Activated CD8-positive, alpha-beta memory T cell treated with anti-CD3 and anti-CD28 coated beads, Interleukin-2, amount 10 ng/mL, durations not matched to agents 7 days and 5 days (primary cell): ENCODE measurements around the gene ZMYND8. TPM values are rescaled to one million over a fixed set of nuclear protein-coding genes. Genes with fewer than 3 reads are reported as not detected.

ENCODE experiments used
- ATAC-seq: fragments of 150-1000 bp; cut with Tn5 transposase; one replicate; pipeline ENCODE4 v1.10.0; 2021; ENCODE audit warnings: moderate library complexity
- CTCF ChIA-PET: fragments of 350-600 bp; sonication (Branson Sonifier 250); formaldehyde crosslinking; loops from one replicate; lab custom pipeline; 2021; ENCODE audit warnings: antibody characterized with exemption; lab: Charles Lee
- DNase-seq: peaks from one replicate; pipeline ENCODE4 v3.0.0-alpha.2; 2020
- H3K27ac Mint-ChIP-seq: one replicate; pipeline ENCODE4 v1.8.0; 2021; ENCODE audit warnings: mild to moderate bottlenecking, mixed read lengths
- H3K27me3 Mint-ChIP-seq: one replicate; pipeline ENCODE4 v1.8.0; 2021; ENCODE audit warnings: mixed read lengths
- H3K36me3 Mint-ChIP-seq: one replicate; pipeline ENCODE4 v1.8.0; 2021; ENCODE audit warnings: mild to moderate bottlenecking, mixed read lengths
- H3K4me1 Mint-ChIP-seq: one replicate; pipeline ENCODE4 v1.8.0; 2021; ENCODE audit warnings: mixed read lengths
- H3K4me3 Mint-ChIP-seq: one replicate; pipeline ENCODE4 v1.8.0; 2021; ENCODE audit warnings: mild to moderate bottlenecking, moderate library complexity, mixed read lengths
- H3K9me3 Mint-ChIP-seq: one replicate; pipeline ENCODE4 v1.8.0; 2022; ENCODE audit warnings: low read depth, mixed read lengths
- total RNA-seq, 2 experiments: library from RNA; stranded (reverse); gene quantifications; one replicate each; pipeline ENCODE4 v1.2.3, GENCODE V29; 2021

Gene ZMYND8
- total RNA-seq, 2 experiments from 2014 or later, result 39.4 to 45.2 TPM

DNA sequence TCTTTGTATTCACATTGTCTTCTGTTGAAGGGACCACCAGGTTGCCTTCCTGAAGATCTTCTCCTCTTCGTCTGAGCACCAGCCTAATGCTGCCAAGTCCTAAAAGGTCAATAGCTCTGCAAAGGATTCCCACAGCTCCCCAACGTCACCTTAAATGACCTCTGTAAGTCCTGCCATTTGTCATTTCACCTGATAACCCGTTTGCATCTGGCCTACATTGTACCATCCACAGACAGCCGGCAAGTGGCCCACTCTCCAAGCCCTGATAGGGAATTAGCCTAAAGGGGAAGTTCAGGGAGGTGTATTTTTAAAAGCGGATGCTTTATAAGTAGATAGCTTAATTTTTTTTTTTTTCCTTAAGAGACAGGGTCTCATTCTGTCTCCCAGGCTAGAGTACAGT, 127.8 kb downstream of the ZMYND8 start:
- H3K27ac Mint-ChIP-seq, result no peak overlapping the region
- H3K4me1 Mint-ChIP-seq, result no peaks in the 10 kb centered on the region
- no peak for ATAC-seq
- H3K36me3 Mint-ChIP-seq, result peaks cover 32% of the 10 kb centered on the region
- CTCF ChIA-PET, result interaction anchor here (0.8 to 4.2 kb wide), 4 partner anchors 9 to 155 kb away, joined by 3 to 18 read pairs (median 3); no protein-coding TSS in a partner anchor
- DNase-seq, result no peak
- no peaks in the 10 kb centered on the region for H3K9me3 Mint-ChIP-seq
- no peaks in the 10 kb centered on the region for H3K27me3 Mint-ChIP-seq
- no peak overlapping the region for H3K4me3 Mint-ChIP-seq

DNA sequence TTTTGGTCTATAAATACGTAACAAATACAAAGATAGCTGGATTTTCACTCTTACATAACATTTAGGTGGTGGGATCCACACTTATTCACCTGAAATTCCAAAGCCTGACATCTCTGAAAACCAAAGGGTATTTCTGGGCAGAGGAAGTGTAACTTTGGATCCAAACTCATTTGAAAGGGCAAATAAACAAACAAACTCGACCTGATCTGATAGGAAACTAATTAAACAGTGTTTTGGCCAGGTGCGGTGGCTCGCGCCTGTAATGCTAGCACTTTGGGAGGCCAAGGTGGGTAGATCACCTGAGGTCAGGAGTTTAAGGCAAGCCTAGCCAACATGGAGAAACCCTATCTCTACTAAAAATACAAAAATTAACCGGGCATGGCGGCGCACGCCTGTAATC, 128.9 kb downstream of the ZMYND8 start:
- Mint-ChIP-seq H3K4me1 (peaks cover 2% of the 10 kb centered on the region), H3K27me3 (no peaks in the 10 kb centered on the region), H3K4me3 (no peak overlapping the region), H3K9me3 (no peaks in the 10 kb centered on the region), H3K36me3 (peaks cover 34% of the 10 kb centered on the region), H3K27ac (no peak overlapping the region)
- ATAC-seq, result no peak
- CTCF ChIA-PET, result interaction anchor here (1.2 to 4.2 kb wide), 2 partner anchors 21 to 156 kb away, joined by 3 to 18 read pairs; no protein-coding TSS in a partner anchor
- DNase-seq, result no peak

DNA sequence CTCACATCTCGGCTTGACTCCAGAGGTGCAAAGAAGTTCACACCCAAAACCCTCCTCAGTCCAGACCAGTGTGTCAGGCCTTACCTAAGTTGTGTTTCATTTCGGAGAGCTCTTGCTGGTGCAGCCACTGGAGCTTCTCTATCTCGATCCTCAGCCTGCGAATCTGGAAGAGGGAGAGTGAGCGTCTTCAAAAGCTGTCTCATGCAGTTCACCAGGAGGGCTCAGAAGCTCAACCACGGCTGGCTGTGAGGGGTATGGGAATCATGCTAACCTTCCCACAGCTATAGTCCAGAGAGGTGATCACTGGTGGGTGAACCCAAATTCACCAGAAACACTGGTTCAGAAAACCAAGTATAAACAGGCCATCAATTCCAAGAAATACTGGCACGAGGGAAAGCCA, 129.4 kb downstream of the ZMYND8 start:
- Mint-ChIP-seq H3K36me3 (peaks cover 37% of the 10 kb centered on the region), H3K27me3 (no peaks in the 10 kb centered on the region), H3K9me3 (no peaks in the 10 kb centered on the region), H3K27ac (peak overlapping the region; percentile 35), H3K4me3 (no peak overlapping the region), H3K4me1 (peaks cover 4% of the 10 kb centered on the region)
- DNase-seq (no peak), ATAC-seq (no peak)
- CTCF ChIA-PET, result interaction anchor here (4.2 kb wide), 1 partner anchor 157 kb away, joined by 18 read pairs; no protein-coding TSS in a partner anchor

DNA sequence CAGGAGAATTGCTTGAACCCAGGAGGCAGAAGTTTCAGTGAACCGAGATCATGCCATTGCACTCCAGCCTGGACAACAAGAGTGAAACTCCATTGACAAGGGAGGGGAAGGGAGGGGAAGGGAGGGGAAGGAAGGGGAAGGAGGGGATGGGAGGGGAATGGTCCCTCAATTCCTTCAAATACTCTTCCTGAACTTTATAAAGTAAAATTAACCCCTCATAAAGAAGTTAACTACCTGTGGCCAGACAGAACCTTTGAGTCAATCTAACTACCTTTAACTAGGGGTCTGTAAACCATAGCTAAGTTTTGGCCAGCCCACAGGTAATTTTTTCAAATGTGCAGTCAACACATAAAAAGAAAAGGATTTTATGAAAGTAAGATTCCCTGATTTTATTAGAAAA, 131.0 kb downstream of the ZMYND8 start:
- H3K4me3 Mint-ChIP-seq, result no peak overlapping the region
- ATAC-seq (no peak), DNase-seq (no peak)
- no peak overlapping the region for H3K27ac Mint-ChIP-seq
- H3K27me3 Mint-ChIP-seq, result no peaks in the 10 kb centered on the region
- peaks cover 48% of the 10 kb centered on the region for H3K36me3 Mint-ChIP-seq
- peaks cover 8% of the 10 kb centered on the region for H3K4me1 Mint-ChIP-seq
- CTCF ChIA-PET, result interaction anchor here (3.2 kb wide), 1 partner anchor 158 kb away, joined by 16 read pairs; no protein-coding TSS in a partner anchor
- H3K9me3 Mint-ChIP-seq, result no peaks in the 10 kb centered on the region

DNA sequence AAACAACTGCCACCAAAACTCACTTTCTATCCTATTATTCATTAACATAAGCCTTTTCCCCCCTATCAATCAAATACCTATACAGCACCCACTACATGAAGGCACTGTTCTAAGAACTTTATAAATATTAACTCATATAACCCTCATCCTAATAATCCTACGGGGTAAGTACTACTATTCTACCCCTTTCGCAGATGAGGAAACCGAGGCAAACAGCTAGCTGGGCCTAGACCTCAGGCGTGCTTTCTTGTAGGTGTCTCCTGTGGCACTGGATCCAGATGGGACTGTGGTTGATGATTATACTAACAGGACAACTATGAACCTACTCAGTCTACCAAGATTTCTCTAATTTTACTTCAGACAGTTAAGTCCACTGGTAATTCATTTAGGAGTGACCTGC, 131.6 kb downstream of the ZMYND8 start:
- H3K27ac Mint-ChIP-seq, result no peak overlapping the region
- CTCF ChIA-PET, result interaction anchor here (1.7 to 3.2 kb wide), 2 partner anchors 29 to 158 kb away, joined by 4 to 16 read pairs; no protein-coding TSS in a partner anchor
- no peaks in the 10 kb centered on the region for H3K27me3 Mint-ChIP-seq

DNA sequence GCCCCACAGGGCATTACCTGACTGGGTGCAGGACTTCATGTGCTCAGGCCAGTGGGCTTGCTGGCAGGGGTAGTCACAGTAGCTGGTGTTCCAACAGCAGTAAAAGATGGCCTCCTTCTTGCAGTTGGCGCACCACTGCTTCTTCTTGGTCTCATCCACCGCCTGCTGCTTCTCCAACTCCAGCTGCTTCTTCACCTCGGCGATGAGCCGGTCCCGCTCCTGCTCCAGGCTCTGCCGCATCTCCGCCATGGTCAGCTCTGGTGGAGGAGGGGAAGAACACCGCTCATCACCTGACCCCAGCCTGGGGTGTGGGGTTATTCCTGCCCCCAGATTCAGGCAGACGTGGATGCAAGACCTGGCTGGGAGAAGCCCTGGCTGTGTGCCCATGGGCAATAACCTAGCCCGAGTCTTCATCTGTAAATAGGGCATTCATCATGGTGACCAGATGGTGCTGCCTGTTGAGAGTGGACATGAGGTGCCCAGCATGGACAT, 132.2 kb downstream of the ZMYND8 start:
- ATAC-seq (no peak), DNase-seq (no peak)
- Mint-ChIP-seq H3K27ac (no peak overlapping the region), H3K27me3 (no peaks in the 10 kb centered on the region), H3K4me3 (no peak overlapping the region), H3K4me1 (peaks cover 8% of the 10 kb centered on the region), H3K36me3 (peaks cover 54% of the 10 kb centered on the region), H3K9me3 (no peaks in the 10 kb centered on the region)
- CTCF ChIA-PET, result interaction anchor here (0.6 to 3.2 kb wide), 4 partner anchors 18 to 397 kb away, joined by 3 to 16 read pairs (median 4); no protein-coding TSS in a partner anchor

More for the DNA sequence above, 131.6 kb downstream of the ZMYND8 start:
- H3K4me3 Mint-ChIP-seq, result no peak overlapping the region
- peaks cover 8% of the 10 kb centered on the region for H3K4me1 Mint-ChIP-seq
- ATAC-seq, result no peak
- peaks cover 52% of the 10 kb centered on the region for H3K36me3 Mint-ChIP-seq
- DNase-seq, result no peak
- no peaks in the 10 kb centered on the region for H3K9me3 Mint-ChIP-seq

DNA sequence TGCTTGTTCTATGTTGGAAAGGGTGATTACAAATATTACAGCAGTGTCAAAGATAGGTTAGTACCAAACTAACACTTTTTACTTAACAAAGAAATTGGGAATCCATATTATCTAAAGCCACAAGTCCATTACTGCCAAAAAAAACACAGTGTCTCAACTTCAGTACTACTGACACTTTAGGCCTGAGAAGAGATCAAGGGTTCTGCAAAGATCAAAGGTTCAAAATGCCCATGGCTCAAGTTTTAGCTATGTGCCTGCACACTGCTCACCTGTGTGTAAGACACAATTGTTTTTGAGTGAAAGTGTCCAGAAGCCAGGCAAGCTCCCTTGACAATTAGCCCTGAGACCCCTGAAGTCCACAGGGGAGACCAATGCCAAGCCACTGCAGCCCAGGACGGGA, 132.6 kb downstream of the ZMYND8 start:
- H3K27ac Mint-ChIP-seq, result no peak overlapping the region
- CTCF ChIA-PET, result interaction anchor here (0.6 to 3.2 kb wide), 4 partner anchors 18 to 398 kb away, joined by 3 to 16 read pairs (median 4); no protein-coding TSS in a partner anchor
- no peaks in the 10 kb centered on the region for H3K27me3 Mint-ChIP-seq
- peaks cover 8% of the 10 kb centered on the region for H3K4me1 Mint-ChIP-seq
- ATAC-seq, result no peak
- no peak overlapping the region for H3K4me3 Mint-ChIP-seq
- H3K36me3 Mint-ChIP-seq, result peaks cover 54% of the 10 kb centered on the region
- no peak for DNase-seq
- no peaks in the 10 kb centered on the region for H3K9me3 Mint-ChIP-seq

DNA sequence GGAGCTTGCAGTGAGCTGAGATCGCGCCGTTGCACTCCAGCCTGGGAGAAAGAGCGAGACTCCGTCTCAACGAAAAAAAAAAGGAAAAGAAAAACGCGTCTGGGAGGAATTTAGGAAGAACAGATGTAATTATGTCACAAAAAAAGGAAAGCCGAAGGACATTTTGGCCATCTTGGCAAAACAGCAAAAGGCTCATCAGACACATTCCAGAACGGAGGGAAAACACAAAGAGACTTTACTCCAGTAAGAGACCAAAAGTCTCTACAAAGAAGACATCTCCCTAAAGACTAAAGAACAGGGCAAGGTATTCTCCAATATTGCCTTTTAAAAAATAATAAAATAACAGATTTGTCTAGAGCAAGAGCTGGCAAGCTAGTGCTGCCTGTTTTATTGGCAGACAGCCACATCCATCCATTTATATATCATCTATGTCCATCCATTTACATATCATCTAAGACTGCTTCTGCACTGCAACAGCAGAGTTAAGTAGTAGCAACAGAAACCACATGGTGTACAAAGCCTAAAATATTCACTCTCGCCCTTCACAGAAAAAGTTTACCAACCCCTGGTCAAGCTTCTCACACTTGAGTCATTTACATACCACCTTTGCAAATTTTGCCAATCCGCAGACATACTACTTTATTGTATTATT, 133.9 kb downstream of the ZMYND8 start:
- CTCF ChIA-PET, result interaction anchor here (3.2 kb wide), 1 partner anchor 161 kb away, joined by 16 read pairs; no protein-coding TSS in a partner anchor
- H3K27me3 Mint-ChIP-seq, result no peaks in the 10 kb centered on the region

DNA sequence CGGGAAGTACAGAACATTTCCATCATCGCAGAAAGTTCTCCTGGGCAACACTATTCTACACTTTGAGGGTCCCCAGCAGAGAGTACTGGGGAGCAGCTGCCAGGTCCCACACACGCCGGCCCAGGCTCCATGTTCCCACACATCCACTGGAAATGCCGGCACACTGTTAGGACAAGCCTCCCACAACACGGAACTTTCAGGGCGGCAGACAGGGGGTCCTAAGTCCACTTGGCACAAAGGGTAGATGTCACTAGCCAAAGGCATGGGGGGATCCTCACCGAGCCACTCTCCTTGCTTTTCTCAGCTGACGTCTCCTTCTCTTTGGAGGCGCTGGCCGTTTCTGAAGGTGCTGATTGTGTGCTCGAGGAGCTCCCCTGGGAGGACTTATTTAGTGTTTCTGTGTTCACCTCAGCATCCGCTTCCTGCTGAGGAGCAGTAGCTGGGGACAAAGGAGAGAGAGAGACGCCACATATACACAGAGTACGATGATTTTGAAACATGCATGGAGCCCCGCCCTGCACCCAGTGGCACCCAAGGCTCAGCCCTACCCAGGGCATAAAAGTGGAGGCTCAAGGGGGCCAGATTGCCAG, 135.4 kb downstream of the ZMYND8 start:
- Mint-ChIP-seq H3K4me1 (peaks cover 8% of the 10 kb centered on the region), H3K27me3 (no peaks in the 10 kb centered on the region), H3K36me3 (peaks cover 54% of the 10 kb centered on the region), H3K4me3 (no peak overlapping the region), H3K9me3 (no peaks in the 10 kb centered on the region), H3K27ac (no peak overlapping the region)
- DNase-seq (no peak), ATAC-seq (no peak)
- CTCF ChIA-PET, result interaction anchor here (1.6 to 4.0 kb wide), 2 partner anchors 11 to 163 kb away, joined by 5 to 31 read pairs; no protein-coding TSS in a partner anchor

More for the DNA sequence above, 133.9 kb downstream of the ZMYND8 start:
- no peak for ATAC-seq
- Mint-ChIP-seq H3K4me1 (peaks cover 8% of the 10 kb centered on the region), H3K36me3 (peaks cover 58% of the 10 kb centered on the region), H3K4me3 (no peak overlapping the region), H3K27ac (no peak overlapping the region), H3K9me3 (no peaks in the 10 kb centered on the region)
- no peak for DNase-seq

DNA sequence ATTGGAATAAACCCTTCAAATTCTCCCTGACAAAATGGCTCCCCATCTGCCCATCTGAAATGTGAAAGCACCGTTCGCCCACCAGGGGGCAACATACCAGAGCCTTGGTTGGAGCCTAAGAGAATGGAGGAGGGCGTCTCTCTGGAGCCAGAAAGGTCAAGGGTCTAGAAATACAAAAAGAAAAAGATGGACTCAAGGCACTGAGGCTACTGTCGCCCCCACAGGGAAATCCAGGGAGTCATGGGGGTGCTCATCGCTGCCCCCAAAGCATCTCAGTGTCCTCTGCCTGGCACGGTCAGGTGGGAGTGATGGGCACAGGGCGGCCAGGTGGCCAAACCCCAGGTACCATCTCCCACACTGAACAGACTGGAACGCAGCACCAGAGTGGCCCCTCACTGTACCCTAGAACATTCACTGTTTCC, 136.3 kb downstream of the ZMYND8 start:
- no peaks in the 10 kb centered on the region for H3K9me3 Mint-ChIP-seq
- peaks cover 8% of the 10 kb centered on the region for H3K4me1 Mint-ChIP-seq
- peaks cover 57% of the 10 kb centered on the region for H3K36me3 Mint-ChIP-seq
- no peak overlapping the region for H3K4me3 Mint-ChIP-seq
- CTCF ChIA-PET, result interaction anchor here (1.0 to 4.0 kb wide), 5 partner anchors 12 to 164 kb away, joined by 3 to 31 read pairs (median 5); partner anchors contain the start of gene ZMYND8
- peak overlapping the region; percentile 42 for H3K27ac Mint-ChIP-seq
- DNase-seq, result peak; percentile 64
- no peak for ATAC-seq
- no peaks in the 10 kb centered on the region for H3K27me3 Mint-ChIP-seq

DNA sequence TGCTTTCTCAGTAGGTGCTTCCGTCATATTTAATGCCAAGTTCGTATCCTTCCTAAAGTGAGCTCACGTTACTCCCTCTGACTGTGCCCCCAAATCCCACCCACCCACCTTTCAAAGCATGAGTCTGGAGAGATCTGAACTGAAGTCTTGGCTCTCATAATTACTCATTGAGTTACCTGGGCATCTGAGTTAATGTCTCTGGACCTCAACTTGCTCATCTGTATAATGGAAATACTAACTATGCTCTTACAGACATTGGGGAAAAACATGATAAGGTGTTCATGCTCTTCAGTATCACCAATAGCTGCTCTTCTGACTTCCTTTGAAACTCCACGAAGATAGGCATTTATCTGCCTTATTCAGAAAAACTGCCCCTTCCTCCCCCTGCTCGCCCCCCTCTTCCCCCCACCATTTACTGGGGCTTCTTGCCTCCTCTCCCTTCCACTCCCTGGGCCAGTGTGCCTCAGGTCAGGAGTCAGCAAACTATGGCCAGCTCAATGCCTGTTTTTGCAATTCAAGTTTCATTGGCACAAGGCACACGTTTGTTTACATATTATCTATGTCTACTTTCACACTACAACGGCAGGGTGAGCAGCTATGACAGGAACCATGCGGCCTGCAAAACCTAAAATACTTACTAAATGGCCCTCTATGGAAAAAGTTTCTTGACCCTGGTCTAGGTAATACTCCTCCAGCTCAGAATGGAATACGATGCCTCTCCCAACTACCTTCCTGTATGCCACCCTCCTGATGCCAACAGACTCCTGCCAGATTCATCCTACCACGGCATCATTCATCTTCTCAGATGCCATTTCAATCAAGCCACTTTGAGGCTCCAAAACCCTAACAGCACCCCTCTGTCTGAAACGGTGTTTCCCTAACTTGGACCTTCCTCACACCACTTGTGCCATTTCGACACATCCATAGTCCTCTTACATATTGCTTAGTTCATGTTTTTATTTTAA, 138.7 kb downstream of the ZMYND8 start:
- H3K36me3 Mint-ChIP-seq, result peaks cover 47% of the 10 kb centered on the region
- no peak overlapping the region for H3K27ac Mint-ChIP-seq
- H3K4me1 Mint-ChIP-seq, result peaks cover 7% of the 10 kb centered on the region
- DNase-seq (no peak), ATAC-seq (no peak)
- CTCF ChIA-PET, result interaction anchor here (0.5 to 4.0 kb wide), 6 partner anchors 12 to 167 kb away, joined by 3 to 31 read pairs (median 6); no protein-coding TSS in a partner anchor
- H3K9me3 Mint-ChIP-seq, result no peaks in the 10 kb centered on the region
- H3K27me3 Mint-ChIP-seq, result no peaks in the 10 kb centered on the region
- H3K4me3 Mint-ChIP-seq, result no peak overlapping the region

DNA sequence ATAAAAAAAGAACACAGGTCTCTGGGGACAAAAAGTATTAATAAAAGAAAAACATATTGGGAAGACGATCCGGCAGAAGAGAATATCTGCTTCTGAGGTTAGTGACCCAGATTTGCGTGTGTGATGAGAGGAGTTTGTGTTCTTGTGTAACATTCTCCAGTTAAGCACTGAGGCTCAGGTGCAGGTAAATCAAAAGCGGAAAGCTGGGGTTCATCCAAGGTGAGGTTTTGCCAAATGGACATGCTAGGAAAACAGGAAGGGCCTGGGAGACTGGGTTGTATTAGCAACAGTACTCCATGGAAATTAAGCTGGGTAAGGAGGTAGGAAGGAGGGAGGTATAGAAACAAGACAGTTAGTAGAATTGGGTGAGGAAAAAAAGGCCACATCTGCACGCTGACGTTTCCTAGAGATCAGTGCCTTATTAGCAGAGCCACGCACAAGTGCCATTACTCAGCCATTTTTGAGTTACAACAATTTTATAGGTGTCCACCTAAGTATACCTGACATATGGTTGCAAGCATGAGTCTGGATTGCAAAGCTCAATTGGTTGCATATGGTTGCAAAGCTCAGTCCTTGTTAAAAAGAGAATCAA, 139.6 kb downstream of the ZMYND8 start:
- H3K27ac Mint-ChIP-seq, result no peak overlapping the region
- ATAC-seq (no peak), DNase-seq (no peak)
- H3K4me3 Mint-ChIP-seq, result no peak overlapping the region
- peaks cover 2% of the 10 kb centered on the region for H3K4me1 Mint-ChIP-seq
- peaks cover 41% of the 10 kb centered on the region for H3K36me3 Mint-ChIP-seq
- no peaks in the 10 kb centered on the region for H3K27me3 Mint-ChIP-seq
- CTCF ChIA-PET, result interaction anchor here (0.5 to 1.8 kb wide), 4 partner anchors 11 to 167 kb away, joined by 3 to 10 read pairs (median 5); no protein-coding TSS in a partner anchor
- H3K9me3 Mint-ChIP-seq, result no peaks in the 10 kb centered on the region
